BE2C (cell line): ENCODE results near the gene TTLL7.

Source experiments
- DNase-seq: peaks from one replicate; pipeline ENCODE4 v3.0.0-alpha.2; 2020
- H3K27me3 ChIP-seq: fragments of 250-450 bp; sonication (Bioruptor Pico); 2 replicates; pipeline ENCODE4 v1.5.1; 2020; ENCODE audit warnings: mild to moderate bottlenecking
- H3K36me3 ChIP-seq: fragments of 250-450 bp; sonication (Bioruptor Pico); 2 replicates; pipeline ENCODE4 v1.5.1; 2020; ENCODE audit warnings: mild to moderate bottlenecking
- H3K4me1 ChIP-seq: fragments of 250-450 bp; sonication (Bioruptor Pico); 2 replicates; pipeline ENCODE4 v1.5.1; 2020
- H3K4me3 ChIP-seq: 2 replicates; pipeline ENCODE4 v1.5.1; 2011; ENCODE audit warnings: low read depth, low read length
- H3K9me3 ChIP-seq: fragments of 250-450 bp; sonication (Bioruptor Pico); 2 replicates; pipeline ENCODE4 v1.5.1; 2020
- CTCF ChIP-seq: IDR thresholded peaks from 2 replicates; pipeline ENCODE4 v1.5.1; 2012; ENCODE audit warnings: mild to moderate bottlenecking, low read depth, low read length

TTLL7 gene

DNA sequence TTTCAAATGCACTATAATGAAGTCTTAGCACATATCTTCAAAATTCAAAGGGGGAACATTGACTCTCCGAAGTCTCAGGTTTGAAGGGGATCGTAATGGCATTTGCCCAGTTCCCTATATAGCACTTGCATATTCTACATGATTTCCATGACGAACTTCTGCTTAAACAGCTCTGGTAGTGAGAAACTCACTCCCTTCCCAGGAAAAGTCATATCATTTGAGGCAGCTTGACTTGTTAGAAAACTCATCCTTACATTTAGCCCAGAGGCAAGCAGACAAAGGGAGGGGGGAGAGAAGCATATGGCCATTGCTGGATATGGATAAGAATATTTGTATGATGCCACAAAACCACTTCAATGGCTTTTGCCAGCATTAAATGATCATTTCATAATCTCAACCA lies 27.0 kb upstream of the TTLL7 start:
- Histone ChIP-seq H3K4me3 (no peak overlapping the region), H3K9me3 (no peaks in the 10 kb centered on the region), H3K27me3 (no peaks in the 10 kb centered on the region), H3K4me1 (no peaks in the 10 kb centered on the region), H3K36me3 (no peaks in the 10 kb centered on the region)
- no peak for DNase-seq
- no peak for TF ChIP-seq CTCF

GRCh38 chr1:84021822-84022221 lies 22.9 kb upstream of the TTLL7 start:
- H3K4me1 ChIP-seq, result no peaks in the 10 kb centered on the region
- H3K4me3 ChIP-seq, result no peak overlapping the region
- H3K36me3 ChIP-seq, result no peaks in the 10 kb centered on the region
- no peaks in the 10 kb centered on the region for H3K27me3 ChIP-seq
- H3K9me3 ChIP-seq, result no peaks in the 10 kb centered on the region
- DNase-seq, result no peak
- no peak for TF ChIP-seq CTCF

DNA sequence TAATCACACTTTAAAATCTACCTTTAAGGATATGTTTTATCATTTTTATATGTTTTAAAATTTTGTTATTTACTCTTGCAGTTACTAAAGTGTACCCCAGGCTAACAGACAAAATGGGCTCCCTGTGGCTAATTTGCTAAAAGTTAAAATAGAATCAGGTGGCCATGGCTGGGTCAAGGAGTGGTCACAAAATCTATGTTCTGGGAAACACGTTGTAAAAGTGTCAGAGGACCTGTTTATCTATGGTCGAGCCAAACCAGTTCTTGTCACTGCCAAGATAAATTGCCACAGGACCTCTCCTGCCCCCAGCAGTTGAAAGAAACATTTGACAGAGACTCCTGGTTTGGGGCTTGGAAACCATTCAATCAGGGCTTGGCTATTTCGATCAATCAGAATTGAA lies 21.2 kb upstream of the TTLL7 start:
- no peaks in the 10 kb centered on the region for H3K27me3 ChIP-seq
- H3K4me3 ChIP-seq, result no peak overlapping the region
- no peak for DNase-seq
- no peaks in the 10 kb centered on the region for H3K36me3 ChIP-seq
- H3K9me3 ChIP-seq, result no peaks in the 10 kb centered on the region
- TF ChIP-seq CTCF, result no peak
- H3K4me1 ChIP-seq, result no peaks in the 10 kb centered on the region

DNA sequence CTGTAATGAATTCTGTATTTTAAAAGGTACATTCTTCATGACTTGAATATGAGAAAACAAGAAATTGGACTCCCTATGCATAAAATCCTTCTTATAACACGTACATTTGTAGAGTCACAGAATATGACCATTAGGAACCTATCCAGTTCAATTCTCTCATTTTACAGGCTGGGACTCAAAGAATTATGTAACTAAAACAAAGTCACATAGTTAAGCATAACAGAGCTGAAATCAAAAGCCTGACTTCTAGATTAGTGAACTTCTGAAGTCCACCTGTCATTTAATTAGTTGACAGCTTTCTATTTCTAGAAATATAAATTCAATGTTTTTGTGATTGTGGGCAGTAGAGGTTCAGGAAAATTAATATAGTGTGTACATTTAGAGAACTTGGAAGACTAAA lies 20.3 kb upstream of the TTLL7 start:
- no peaks in the 10 kb centered on the region for H3K36me3 ChIP-seq

GRCh38 chr1:84013708-84014107 lies 14.8 kb upstream of the TTLL7 start:
- no peaks in the 10 kb centered on the region for H3K27me3 ChIP-seq
- H3K4me1 ChIP-seq, result no peaks in the 10 kb centered on the region
- TF ChIP-seq CTCF, result no peak
- no peak for DNase-seq
- no peaks in the 10 kb centered on the region for H3K36me3 ChIP-seq
- H3K4me3 ChIP-seq, result no peak overlapping the region
- no peaks in the 10 kb centered on the region for H3K9me3 ChIP-seq

More for the DNA sequence above, 20.3 kb upstream of the TTLL7 start:
- Histone ChIP-seq H3K4me1 (no peaks in the 10 kb centered on the region), H3K4me3 (no peak overlapping the region), H3K9me3 (no peaks in the 10 kb centered on the region), H3K27me3 (no peaks in the 10 kb centered on the region)
- no peak for DNase-seq
- TF ChIP-seq CTCF, result no peak

GRCh38 chr1:84012018-84012417 lies 13.1 kb upstream of the TTLL7 start:
- no peak for DNase-seq
- Histone ChIP-seq H3K4me3 (no peak overlapping the region), H3K4me1 (no peaks in the 10 kb centered on the region), H3K9me3 (no peaks in the 10 kb centered on the region), H3K27me3 (no peaks in the 10 kb centered on the region), H3K36me3 (no peaks in the 10 kb centered on the region)
- no peak for TF ChIP-seq CTCF
